ENCODE data around the gene CLDN24. TPM values are rescaled to one million over a fixed set of nuclear protein-coding genes. Genes with fewer than 3 reads are reported as not detected.
"Not testable (repeated sequence)": the region's sequence is repeated elsewhere in the genome, so short reads cannot be mapped to it uniquely, and the experiment has no call there.

The CLDN24 gene
- total RNA-seq, 1 donor from 2014 or later, result not detected

DNA sequence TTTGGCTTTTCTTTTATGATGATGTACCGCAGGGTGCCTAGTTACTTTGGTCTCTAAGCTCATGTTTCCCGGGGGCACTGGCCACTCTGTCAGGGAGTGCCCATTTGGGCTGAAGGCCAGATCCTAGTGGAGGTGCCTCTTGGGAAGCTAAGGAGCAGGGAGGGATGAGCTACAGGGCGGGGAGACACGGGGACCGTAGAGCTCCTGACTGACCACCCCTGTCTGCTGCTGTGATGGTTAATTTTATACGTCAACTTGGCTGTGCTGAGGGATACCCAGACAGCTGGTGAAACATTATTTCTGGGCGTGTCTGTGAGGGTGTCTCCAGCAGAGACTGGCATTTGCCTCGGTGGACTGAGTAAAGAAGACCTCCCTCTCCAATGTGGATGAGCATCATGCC lies 24.9 kb upstream of the CLDN24 start:
- DNase-seq, result no peak

DNA sequence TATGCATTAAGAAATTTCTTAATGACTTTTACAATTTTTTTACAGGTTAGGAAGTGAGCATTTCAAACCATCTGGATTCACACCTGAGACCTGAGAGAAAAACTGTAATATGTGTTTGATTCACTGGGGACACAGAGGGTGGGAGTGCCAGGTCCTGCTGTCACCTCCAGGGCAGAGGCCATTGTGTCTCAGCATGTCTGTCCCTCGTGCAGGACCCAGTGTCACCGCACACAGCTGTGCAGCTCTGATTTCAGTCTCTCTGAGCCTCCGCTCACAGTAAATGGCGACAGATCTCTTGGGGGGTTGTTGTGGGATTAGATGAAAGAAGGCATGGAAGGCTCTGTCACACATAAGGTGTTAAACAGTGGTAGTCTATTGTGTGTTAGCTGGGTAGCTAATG lies 23.0 kb upstream of the CLDN24 start:
- DNase-seq, result no peak

DNA sequence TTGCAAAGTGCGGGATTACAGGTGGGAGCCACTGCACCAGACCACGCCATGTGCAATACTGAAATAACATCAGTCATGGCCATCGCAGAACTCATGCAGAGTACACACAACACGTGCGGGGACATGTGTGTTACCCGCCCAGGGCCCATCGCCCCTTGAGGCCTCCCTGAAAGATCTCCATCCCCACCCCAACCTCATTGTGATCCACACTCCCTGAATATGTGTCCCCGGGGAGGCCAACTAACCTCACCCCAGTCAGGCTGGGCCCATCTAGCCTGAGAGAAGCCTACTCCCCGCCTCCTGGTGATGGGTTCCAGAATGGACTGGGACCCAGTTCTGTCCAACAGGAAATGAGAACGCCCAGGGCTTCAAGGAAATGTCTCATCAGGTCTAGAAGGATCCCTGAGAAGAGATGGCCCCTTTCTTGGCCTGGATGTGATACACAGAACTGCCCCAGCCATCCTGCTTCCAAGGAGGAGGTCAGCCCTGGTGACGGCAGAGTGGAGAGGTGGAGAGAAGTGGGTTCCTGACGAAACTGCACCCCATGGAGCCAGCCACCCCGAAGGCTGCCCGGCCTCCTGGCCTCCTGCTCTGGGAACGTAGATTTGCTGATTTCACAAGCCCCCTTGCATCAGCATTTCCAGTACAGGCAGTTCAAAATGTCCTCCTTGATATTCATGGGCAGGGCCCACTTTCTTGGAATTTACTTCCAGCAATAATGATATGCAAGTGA lies 22.5 kb upstream of the CLDN24 start:
- DNase-seq, result no peak

DNA sequence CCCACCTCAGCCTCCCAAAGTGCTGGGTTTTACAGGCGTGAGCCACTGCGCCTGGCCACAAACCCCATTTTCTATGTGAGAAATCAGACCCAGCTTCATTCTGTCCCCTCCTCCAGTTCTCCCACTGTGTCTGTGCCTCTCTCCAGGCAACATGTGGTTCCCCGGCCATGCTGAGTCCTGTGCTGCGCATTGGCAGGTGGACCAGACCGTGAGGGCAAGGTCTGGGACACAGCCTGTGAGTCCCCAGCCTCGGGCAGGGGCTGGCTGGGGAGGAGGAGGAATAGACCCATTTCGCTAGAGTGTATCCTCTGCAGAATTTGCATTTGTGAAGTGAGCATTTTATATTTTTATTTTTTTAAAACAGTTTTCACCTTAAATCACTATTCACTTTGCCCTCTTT lies 21.5 kb upstream of the CLDN24 start:
- DNase-seq, result no peak

DNA sequence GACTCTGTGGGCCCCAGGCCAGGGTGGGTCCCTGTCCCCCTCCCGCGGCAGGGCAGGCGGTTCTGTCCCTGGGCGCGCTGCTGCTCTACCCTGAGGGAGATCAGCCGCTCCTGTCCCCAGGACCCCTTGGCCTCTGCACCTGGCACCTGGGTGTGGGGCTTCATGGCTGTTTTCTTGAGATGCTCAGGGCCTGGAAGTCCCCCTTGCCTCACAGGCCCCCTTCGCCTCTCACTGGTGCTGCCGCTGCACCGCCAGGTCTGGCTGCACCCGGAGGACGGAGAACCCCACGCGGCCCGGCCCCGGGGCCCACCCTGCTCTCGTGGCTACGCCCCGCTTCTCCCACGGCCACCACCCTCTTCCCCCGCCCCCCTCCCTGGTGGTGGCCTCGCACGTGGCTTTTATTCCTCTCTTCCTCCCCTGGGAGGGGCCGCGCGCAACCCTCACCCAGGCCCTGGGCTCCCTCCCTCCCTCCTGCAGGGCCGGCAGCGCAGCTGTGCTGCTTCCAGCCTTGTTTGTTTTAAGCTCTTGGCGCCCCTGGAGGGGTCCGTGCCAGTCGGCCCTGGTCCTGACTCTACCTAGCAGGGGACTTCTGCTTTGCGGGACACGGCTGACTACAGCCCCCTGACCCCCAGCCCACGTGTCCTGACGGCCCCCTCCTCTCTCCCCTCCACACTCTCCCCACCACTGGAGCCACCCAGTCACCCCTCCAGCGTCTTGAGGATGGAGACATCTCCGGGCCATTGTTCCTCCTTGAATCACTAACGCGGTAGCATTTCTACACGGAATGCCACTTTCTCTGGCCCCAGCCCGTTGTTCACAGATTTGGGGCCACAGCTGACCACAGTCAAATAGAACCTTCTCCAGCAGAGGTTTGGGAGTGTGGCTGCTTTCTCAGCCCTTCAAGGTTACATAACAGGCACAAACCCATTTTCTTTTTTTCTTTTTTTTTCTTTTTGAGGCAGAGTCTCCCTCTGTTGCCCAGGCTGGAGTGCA lies 20.6 kb upstream of the CLDN24 start:
- peak; percentile 45 for DNase-seq

DNA sequence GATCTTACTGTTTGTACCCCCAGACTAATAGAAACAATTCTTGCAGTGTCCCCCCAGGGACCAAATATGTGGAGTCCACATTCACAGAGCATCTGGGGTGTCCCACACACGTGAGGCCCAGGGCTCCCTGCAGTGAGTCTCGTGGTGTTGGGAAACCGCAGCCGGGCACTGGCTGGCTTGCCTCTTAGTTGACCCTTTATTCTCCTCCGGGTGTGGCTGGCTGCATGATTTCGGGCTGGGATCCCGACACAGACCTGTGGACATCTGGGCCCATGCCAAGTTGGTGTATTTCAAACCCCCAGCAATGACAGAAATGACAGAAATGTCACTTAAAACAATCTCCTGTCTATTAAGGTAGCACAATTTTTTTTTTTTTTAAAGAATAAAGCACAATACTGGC lies 15.6 kb upstream of the CLDN24 start:
- no peak for DNase-seq

DNA sequence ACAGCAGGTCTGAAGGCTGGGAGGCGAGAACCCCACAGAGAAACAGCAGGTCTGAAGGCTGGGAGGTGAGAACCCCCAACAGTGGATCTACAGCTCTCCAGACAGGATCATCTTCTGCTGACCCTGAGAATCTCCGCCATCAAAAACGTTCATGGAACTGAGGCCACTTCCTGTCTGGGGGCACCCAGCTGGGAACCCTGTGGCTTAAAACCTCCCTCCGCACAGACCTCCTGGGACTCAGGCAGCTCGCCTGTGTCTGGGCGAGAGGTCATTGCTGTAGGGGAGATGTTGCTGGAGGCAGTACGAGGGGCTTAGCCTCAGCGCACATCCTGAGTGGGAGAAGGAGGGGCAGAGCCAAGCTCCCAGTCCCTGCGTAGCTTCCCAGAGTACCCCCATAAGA lies 15.1 kb upstream of the CLDN24 start:
- DNase-seq, result no peak

DNA sequence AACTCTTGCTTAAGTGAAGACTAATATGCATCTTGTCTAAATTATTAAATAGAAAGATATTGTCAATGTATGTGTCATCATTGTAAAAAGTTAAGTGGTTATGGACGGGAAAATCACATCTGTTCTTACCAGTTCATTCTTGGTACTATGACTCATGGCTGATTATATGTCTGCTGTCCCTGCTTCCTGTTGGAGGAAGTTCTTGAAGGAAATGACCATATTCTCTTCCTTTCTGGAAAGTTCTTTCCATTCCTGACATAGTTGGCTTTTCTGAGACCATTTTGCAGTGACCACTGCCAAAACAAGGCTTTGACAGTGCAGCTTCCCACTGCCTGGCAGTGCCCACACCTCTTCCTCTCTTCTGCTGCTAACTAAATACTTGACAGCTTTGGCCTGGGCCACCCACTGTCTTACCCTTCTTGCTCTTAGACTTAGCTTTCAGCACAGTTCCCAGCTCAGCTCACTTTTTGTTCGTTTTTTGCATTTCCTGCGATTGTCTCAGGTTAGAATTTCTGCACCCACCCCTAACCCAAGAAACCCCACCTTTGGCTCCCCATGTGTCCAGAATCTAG lies 13.2 kb upstream of the CLDN24 start:
- no peak for DNase-seq

DNA sequence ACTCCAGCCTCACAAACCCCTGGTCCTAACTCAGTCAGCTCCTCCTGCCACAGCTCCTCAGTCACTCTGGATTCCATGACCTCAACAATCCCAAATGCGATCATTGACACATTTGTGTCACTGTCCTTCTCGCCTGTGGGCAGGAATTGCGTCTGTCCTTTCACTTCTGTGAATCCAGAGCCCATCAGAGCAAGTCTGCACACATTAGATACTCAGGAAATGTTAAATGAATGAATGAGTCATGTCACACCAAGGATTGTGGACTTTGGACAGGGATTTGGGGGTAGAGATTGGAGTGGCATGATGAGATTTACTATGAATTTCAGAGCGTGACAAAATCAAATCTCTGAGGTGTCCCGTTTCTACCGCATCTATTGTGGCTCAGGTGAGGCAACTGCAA lies 11.8 kb upstream of the CLDN24 start:
- DNase-seq, result no peak

DNA sequence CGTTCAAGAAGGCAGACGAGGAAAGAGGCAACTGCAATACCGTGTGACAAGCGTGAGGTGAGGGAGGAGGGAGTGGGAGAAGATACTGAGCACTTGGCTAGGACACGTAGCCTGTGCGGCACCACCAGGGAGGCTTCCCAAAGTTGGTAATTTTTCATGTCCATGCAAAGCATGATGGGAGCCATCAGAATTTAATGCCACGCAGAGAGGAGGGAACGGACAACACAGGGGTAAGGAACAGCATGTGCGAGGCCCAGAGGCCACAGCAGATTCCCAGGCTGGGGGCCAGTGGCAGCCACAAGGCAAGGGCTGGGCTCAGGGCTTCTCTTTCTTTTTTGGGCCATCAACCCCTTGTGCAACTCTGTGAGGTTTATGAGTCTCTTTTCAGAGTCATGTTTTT lies 11.0 kb upstream of the CLDN24 start:
- DNase-seq, result no peak

DNA sequence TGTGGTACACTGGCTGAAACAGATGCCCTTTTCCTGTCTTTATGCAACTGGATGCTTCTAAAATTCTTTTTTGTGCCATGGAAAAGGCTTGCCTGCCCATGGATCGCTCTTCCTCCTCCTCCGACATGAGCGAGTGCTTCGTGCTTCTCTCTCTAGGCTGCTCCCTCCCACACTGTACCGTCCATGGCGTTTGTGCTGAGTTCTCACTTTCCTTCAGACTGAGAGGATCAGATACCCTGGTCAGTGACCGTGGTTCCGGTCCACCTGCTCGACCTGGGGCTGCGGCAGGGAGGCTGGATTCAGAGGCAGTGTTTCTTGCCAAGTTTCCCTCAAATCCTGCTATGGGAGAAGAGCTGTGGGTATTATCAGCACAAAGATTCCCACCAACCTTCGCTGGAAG lies 10.2 kb upstream of the CLDN24 start:
- DNase-seq, result no peak

DNA sequence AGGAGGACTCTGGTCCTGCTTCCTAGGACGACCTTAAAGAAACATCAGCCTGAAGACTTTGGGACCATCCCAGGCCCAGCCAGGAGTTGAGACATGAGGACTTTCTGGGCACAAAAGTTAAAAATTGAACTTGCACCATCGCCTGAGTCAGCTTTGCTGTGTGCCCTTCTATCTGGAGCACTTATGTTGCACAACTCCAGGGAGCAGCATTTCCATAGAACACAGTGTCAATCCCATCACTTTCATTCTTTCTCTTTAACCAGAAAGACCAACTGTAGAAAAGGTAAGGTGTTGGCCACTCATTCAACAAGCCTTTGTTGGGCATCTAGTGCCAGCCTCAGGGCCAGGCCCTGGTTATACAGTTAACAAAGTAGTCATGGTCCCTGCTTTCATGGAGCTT lies 8.6 kb upstream of the CLDN24 start:
- no peak for DNase-seq

DNA sequence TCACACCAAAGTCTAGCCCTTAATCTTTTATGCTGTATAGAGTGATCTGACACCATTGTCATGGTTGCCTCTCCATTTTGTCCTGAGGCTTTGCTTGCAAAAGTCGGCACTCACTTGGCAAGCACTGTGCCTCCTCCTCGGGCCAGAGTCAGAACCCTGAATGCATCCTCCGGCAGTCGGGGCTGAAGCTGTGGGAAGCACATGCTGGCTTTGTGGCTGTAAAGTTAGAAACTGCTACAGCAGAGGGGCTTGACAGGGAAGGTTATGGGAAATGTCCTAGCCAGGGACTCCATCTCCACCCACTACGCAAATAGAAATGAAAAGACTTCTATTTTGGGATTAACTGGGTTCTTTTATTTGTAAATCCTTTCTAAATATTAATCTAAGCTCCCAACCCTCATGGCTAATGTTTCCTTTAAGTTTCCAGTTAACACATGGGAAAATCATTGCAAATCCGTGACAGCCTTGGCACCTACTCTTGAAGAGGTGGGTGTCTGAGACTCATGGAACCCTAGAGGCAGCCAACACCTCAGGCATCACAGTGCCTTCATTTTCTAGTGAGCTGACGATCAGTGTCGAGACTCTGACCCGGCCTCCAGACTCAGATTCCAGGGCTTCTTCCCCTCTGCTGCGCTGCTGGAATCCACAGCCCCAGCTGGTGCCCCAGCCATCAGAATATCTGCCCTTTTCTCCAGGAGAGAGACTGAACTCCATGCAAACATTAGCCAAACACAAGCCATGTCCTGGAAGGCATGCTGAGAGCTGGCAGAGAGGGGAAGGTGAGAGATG lies 7.9 kb upstream of the CLDN24 start:
- DNase-seq, result peak; percentile 30

DNA sequence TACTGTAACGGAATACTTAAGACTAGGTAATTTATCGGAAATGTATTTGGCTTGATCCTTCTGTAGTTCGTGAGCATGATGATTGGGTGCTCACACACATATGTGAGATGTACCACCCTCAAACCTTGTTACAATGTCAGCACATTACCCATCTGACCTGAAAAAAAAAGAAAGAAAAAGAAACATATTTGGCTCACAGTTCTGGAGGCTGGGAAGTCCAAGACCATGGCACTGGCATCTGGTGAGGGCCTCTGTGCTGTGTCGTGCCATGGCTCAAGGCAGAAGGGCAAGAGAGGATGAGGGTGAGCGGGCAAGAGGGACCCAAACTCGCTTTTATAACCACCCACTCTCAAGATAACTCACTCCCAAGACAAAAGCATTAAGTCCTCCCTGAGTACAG lies 7.0 kb upstream of the CLDN24 start:
- no peak for DNase-seq

DNA sequence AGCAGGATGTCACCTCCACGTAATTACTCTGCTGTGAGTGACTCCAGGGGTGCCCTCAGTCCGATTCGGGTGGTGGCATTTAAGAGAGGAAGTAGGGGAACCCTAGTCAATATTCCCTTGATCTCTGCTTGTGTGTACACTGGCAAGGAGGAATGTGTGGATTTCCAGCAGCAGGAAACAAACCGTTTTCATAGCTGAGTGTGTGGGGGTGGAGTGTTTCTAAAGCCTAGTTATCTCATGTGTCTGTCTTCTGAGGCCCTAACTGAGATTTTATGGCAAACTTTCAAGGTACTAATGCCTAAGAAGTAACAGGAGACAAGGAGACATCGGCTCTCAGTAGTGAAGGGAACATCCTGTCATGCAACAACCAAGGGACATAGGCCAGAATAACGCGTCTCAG lies 6.6 kb upstream of the CLDN24 start:
- no peak for DNase-seq

DNA sequence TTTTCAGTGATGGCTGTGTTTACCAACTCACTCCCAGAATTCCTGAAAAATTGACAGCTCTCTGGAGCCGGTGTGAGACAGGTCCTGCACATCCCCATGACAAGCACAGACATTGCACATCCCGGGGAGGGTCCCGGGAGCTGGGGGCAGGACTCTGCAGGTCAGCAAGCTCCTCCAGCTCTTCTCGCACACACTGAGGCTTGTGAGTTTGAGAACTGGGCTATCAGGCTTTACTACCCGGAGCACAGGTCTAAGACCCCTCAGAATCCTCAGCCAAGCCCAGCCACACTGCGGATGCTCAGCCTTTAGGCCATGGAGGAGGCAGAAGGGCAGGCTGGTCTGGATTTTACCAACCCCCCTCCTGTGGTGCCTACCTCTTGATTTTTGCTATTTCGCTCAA lies 5.6 kb upstream of the CLDN24 start:
- DNase-seq, result no peak

DNA sequence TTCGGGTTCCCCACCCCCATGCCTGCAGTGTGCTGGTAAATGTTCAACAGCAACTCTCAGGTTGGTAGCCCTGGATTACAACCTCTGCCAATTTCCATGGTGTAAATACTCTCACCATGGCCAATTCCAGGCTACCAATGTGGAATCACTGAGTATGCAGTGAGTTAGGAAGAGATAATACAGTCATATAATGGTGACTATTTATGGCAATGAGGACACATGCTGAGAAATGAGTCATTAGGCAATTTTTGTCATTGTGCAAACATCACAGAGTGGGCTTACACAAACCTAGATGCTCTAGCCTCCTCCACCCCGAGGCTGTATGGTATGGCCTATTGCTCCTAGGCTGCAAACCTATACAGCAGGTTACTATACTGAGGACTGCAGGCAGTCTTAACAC lies 4.6 kb upstream of the CLDN24 start:
- no peak for DNase-seq

DNA sequence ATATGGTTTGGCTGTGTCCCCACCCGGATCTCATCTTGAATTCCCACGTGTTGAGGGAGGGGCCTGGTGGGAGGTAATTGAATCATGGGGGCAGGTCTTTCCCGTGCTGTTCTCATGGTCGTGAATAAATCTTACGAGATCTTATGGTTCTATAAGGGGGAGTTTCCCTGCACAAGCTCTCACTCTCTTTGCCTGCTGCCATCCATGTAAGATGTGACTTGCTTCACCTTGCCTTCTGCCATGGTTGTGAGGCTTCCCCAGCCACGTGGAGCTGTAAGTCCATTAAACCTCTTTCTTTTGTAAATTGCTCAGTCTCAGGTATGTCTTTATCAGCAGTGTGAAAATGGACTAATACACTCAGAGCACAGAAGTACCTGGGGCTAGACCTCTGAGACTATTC lies 4.2 kb upstream of the CLDN24 start:
- DNase-seq, result not testable (repeated sequence)

DNA sequence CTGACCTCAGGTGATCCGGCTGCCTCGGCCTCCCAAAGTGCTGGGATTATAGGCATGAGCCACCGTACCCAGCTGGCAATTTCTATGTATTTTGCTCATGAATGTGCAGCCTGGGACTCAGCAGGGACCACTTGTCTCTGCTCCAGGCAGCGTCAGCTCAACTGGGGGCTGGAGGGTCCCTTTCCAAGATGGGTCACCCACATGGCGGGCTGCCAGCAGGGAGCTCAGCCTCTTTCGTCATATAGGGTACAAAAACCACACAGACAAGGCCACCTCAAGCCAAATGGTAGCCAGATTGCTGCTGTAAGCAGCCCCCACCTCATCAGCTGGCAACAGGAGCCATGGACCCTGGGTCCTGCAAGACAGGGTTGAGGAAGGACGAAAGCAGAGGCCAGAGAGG lies 2.4 kb upstream of the CLDN24 start:
- DNase-seq, result no peak

DNA sequence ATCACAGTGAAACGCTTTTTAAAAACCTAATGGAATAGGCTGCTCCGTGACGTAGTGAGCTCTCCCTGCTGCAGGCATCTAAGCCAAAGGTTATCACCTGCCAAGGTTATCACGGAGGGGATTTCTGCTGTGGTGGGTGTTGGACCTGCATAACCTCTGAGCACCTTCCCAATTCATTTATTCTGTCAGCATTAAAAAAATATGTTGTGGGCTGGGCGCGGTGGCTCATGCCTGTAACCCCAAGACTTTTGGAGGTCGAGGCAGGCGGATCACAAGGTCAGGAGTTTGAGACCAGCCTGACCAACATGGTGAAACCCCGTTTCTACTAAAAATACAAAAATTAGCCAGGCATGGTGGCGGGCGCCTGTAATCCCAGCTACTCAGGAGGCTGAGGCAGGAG lies 1.8 kb upstream of the CLDN24 start:
- DNase-seq, result not testable (repeated sequence)

DNA sequence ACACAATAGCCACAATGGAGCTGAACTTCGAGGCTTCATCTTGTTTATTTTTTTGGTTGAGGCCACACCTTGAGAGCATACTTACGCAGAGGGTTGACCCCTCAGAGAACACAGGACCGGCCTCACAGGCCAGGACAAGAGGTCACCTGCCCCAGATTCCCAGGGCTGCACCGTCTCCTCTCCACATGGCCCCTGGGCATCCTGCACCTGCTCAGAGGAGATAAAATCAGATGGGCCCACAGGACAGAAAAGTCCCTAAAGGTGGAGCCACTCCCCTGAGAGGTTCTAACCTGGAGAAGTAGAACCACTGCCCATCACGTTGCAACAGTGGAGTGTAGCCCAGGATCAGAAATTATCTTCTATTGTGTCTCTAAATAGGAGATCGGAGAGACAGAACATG lies 1.1 kb upstream of the CLDN24 start:
- no peak for DNase-seq

DNA sequence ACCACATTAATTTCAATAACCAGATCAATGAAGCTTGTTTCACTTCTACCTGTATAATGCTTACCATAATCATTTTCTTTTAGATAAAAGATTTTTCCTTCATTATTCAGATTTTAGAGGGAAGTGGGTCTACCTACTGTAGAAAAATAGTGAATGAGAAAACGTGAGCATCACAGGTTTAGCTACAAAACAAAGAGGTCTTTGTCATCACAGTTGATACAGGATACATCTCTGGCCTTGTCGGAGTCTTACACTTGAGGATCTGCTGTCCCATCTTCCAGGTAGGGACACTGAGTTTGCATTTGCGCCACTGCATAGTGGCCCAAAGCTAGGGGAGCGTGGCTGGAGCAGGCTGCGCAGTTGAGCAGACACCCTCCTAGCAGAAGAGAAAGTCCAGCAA lies 710 bp downstream of the CLDN24 start:
- no peak for DNase-seq

DNA sequence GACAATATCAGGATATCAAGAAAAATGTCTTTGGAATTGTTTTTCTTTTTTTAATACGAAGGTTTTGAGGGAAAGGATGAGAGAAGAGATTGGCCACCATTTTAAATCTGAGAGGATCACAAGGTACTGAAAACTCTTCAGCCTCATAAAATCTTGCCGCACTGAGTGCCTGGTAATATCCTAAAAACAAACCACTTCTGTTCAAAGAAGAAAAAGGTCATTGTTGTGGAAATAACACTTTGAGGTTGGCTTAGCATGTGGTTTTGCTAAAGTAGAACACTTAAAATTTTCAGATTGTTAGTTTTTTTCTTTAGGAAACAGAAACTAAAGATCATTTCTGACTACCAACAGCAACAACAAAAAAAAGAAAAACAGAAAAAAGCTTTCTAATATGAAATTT lies 1.1 kb downstream of the CLDN24 start:
- no peak for DNase-seq

All from tongue (tissue), 2 donors.